GM21515 (cell line): Measurements from ENCODE around the gene SHISA7.

Source experiments
- ATAC-seq: cut with Tn5 transposase; IDR thresholded peaks from one replicate; pipeline ENCODE4 v1.9.1; 2021; ENCODE audit not compliant: unreplicated experiment

Gene SHISA7

GRCh38 chr19:55464039-55464661 lies 21.1 kb upstream of the SHISA7 start:
- no peak for ATAC-seq

- no peak for ATAC-seq
These were observed 20.5 kb upstream of the SHISA7 start for GRCh38 chr19:55463583-55464031.

GRCh38 chr19:55462722-55463121 lies 19.6 kb upstream of the SHISA7 start:
- no peak for ATAC-seq

GRCh38 chr19:55461974-55462626 lies 19.0 kb upstream of the SHISA7 start:
- ATAC-seq: no peak

GRCh38 chr19:55461259-55461973 lies 18.3 kb upstream of the SHISA7 start, which contains the start of gene ISOC2:
ISOC2 (minus strand) TSS chr19:55461642; CDS start chr19:55456486, 5,156 bp downstream.
- peak; percentile 89 for ATAC-seq

GRCh38 chr19:55460670-55461258 lies 17.7 kb upstream of the SHISA7 start:
- no peak for ATAC-seq

- ATAC-seq: no peak
These were observed 17.0 kb upstream of the SHISA7 start for GRCh38 chr19:55459950-55460657.

GRCh38 chr19:55459551-55459949 lies 16.4 kb upstream of the SHISA7 start:
- no peak for ATAC-seq

GRCh38 chr19:55457683-55458457 lies 14.8 kb upstream of the SHISA7 start:
- no peak for ATAC-seq

GRCh38 chr19:55456347-55456746 lies 13.2 kb upstream of the SHISA7 start:
- no peak for ATAC-seq

GRCh38 chr19:55455576-55456235 lies 12.6 kb upstream of the SHISA7 start:
- ATAC-seq: no peak

GRCh38 chr19:55454787-55455243 lies 11.7 kb upstream of the SHISA7 start:
- ATAC-seq: no peak

- ATAC-seq: no peak
These were observed 10.6 kb upstream of the SHISA7 start for GRCh38 chr19:55453511-55454260.

- no peak for ATAC-seq
These were observed 9.7 kb upstream of the SHISA7 start for GRCh38 chr19:55452749-55453346.

- ATAC-seq: no peak
These were observed 9.1 kb upstream of the SHISA7 start for GRCh38 chr19:55451965-55452748.

- ATAC-seq: no peak
These were observed 8.3 kb upstream of the SHISA7 start for GRCh38 chr19:55451163-55451964.

GRCh38 chr19:55449469-55449868 lies 6.4 kb upstream of the SHISA7 start:
- no peak for ATAC-seq
